HG02642 (cell line): Measurements from ENCODE around the gene CLN6.
"Not testable (repeated sequence)": the region's sequence is repeated elsewhere in the genome, so short reads cannot be mapped to it uniquely, and the experiment has no call there.

Experiments
- ATAC-seq: cut with Tn5 transposase; IDR thresholded peaks from one replicate; pipeline ENCODE4 v1.9.1; 2021; ENCODE audit warnings: mild to moderate bottlenecking; ENCODE audit not compliant: unreplicated experiment, poor library complexity

CLN6 gene

GRCh38 chr15:68208636-68209240 is 20.8 kb downstream of the CLN6 start:
- ATAC-seq, result no peak

GRCh38 chr15:68208136-68208535 is 21.4 kb downstream of the CLN6 start:
- no peak for ATAC-seq

GRCh38 chr15:68207176-68207935 is 22.2 kb downstream of the CLN6 start:
- no peak for ATAC-seq

- no peak for ATAC-seq
Observed at GRCh38 chr15:68206711-68207151, 22.8 kb downstream of the CLN6 start.

- ATAC-seq, result no peak
Observed at GRCh38 chr15:68205954-68206539, 23.5 kb downstream of the CLN6 start.

GRCh38 chr15:68205558-68205944 is 24.0 kb downstream of the CLN6 start:
- ATAC-seq, result no peak

- ATAC-seq, result no peak
Observed at GRCh38 chr15:68204776-68205557, 24.6 kb downstream of the CLN6 start, which contains the start of gene CALML4. CALML4 (minus strand) TSS chr15:68205332; CDS start chr15:68205247, 85 bp downstream.

GRCh38 chr15:68204361-68204760 is 25.2 kb downstream of the CLN6 start:
- no peak for ATAC-seq

GRCh38 chr15:68203956-68204355 is 25.6 kb downstream of the CLN6 start:
- ATAC-seq, result no peak

GRCh38 chr15:68203486-68203885 is 26.0 kb downstream of the CLN6 start:
- no peak for ATAC-seq

- not testable (repeated sequence) for ATAC-seq
Observed at GRCh38 chr15:68202994-68203393, 26.5 kb downstream of the CLN6 start.

GRCh38 chr15:68201879-68202261 is 27.7 kb downstream of the CLN6 start:
- ATAC-seq, result no peak

GRCh38 chr15:68201153-68201878 is 28.2 kb downstream of the CLN6 start:
- ATAC-seq, result no peak

GRCh38 chr15:68200016-68200861 is 29.3 kb downstream of the CLN6 start:
- ATAC-seq, result no peak

- ATAC-seq, result no peak
Observed at GRCh38 chr15:68199340-68199739, 30.2 kb downstream of the CLN6 start.

GRCh38 chr15:68197661-68198437 is 31.7 kb downstream of the CLN6 start:
- no peak for ATAC-seq

GRCh38 chr15:68197170-68197492 is 32.4 kb downstream of the CLN6 start:
- ATAC-seq, result no peak

GRCh38 chr15:68196445-68197169 is 32.9 kb downstream of the CLN6 start:
- ATAC-seq, result no peak
